Measurements from ENCODE around the gene KCNH1.

- TF ChIP-seq CTCF (IDR thresholded peaks at IDR 0.05; ENCODE audit: low read depth, low read length) (no peak), EZH2phosphoT487 (IDR thresholded peaks at IDR 0.05; ENCODE audit: low read depth) (no peak)
Measured at GRCh38 chr1:210629276-210629675, 504.7 kb downstream of the KCNH1 start.

Data from OCI-LY3 (cell line).